SK-N-SH treated with all-trans-retinoic acid at 6 μM for 48 hours (cell line): ENCODE data around the gene INMT.

Experiments used
- ATAC-seq: fragments of 200-7000 bp; cut with Tn5 transposase; 3 replicates; pipeline ENCODE4 v1.9.1; 2020; ENCODE audit warnings: mild to moderate bottlenecking, moderate library complexity
- ARNTL ChIP-seq: fragments of 450-650 bp; formaldehyde crosslinking; IDR thresholded peaks from 2 replicates; pipeline ENCODE4 v1.5.0; 2020; ENCODE audit warnings: low read depth, mild to moderate bottlenecking, moderate library complexity, borderline replicate concordance
- BACH2 ChIP-seq: fragments of 250-450 bp; sonication (Bioruptor Pico); IDR thresholded peaks from 2 replicates; pipeline ENCODE4 v1.9.0; 2021; ENCODE audit warnings: mild to moderate bottlenecking, borderline replicate concordance
- CREB5 ChIP-seq: fragments of 250-450 bp; sonication (Bioruptor Pico); IDR thresholded peaks from 2 replicates; pipeline ENCODE4 v1.5.1; 2020; ENCODE audit warnings: low read depth, mild to moderate bottlenecking, moderate library complexity
- CSRNP3 ChIP-seq: fragments of 250-450 bp; sonication (Bioruptor Pico); IDR thresholded peaks from 2 replicates; pipeline ENCODE4 v1.5.1; 2021; ENCODE audit warnings: mild to moderate bottlenecking, moderate library complexity
- GLIS3 ChIP-seq: fragments of 250-450 bp; sonication (Bioruptor Pico); IDR thresholded peaks from 2 replicates; pipeline ENCODE4 v1.5.0; 2020; ENCODE audit warnings: mild to moderate bottlenecking, moderate library complexity
- ISL1 ChIP-seq: fragments of 250-450 bp; sonication (Bioruptor Pico); IDR thresholded peaks from 2 replicates; pipeline ENCODE4 v2.1.2; 2022; ENCODE audit warnings: mild to moderate bottlenecking, moderate library complexity
- PATZ1 ChIP-seq: fragments of 250-450 bp; sonication (Bioruptor Pico); IDR thresholded peaks from 2 replicates; pipeline ENCODE4 v1.8.0; 2020; ENCODE audit warnings: mild to moderate bottlenecking, moderate library complexity, borderline replicate concordance
- POU6F1 ChIP-seq: fragments of 250-450 bp; sonication (Bioruptor Pico); IDR thresholded peaks from 2 replicates; pipeline ENCODE4 v1.8.0; 2021; ENCODE audit warnings: low read depth, mild to moderate bottlenecking, moderate library complexity, borderline replicate concordance
- RARB ChIP-seq: fragments of 250-450 bp; sonication (Bioruptor Pico); IDR thresholded peaks from 2 replicates; pipeline ENCODE4 v1.8.0; 2021; ENCODE audit warnings: mild to moderate bottlenecking, moderate library complexity
- SNAI2 ChIP-seq: fragments of 250-450 bp; sonication (Bioruptor Pico); IDR thresholded peaks from 2 replicates; pipeline ENCODE4 v1.5.0; 2020; ENCODE audit warnings: mild to moderate bottlenecking, moderate library complexity
- TCF4 ChIP-seq: fragments of 250-450 bp; sonication (Bioruptor Pico); IDR thresholded peaks from 2 replicates; pipeline ENCODE4 v1.8.0; 2021; ENCODE audit warnings: mild to moderate bottlenecking, moderate library complexity, borderline replicate concordance
- TOX ChIP-seq: fragments of 250-450 bp; sonication (Bioruptor Pico); IDR thresholded peaks from 2 replicates; pipeline ENCODE4 v1.8.0; 2021; ENCODE audit warnings: mild to moderate bottlenecking, moderate library complexity, borderline replicate concordance
- ZC3H10 ChIP-seq: fragments of 250-450 bp; sonication (Bioruptor Pico); IDR thresholded peaks from 2 replicates; pipeline ENCODE4 v1.5.1; 2021; ENCODE audit warnings: mild to moderate bottlenecking, moderate library complexity
- ZFP3 ChIP-seq: fragments of 250-450 bp; sonication (Bioruptor Pico); IDR thresholded peaks from 2 replicates; pipeline ENCODE4 v1.5.0; 2020; ENCODE audit warnings: mild to moderate bottlenecking, moderate library complexity
- ZFP30 ChIP-seq: fragments of 450-650 bp; formaldehyde crosslinking; IDR thresholded peaks from 2 replicates; pipeline ENCODE4 v1.5.0; 2022; ENCODE audit warnings: mild to moderate bottlenecking, moderate library complexity
- ZNF565 ChIP-seq: fragments of 450-650 bp; formaldehyde crosslinking; conservative IDR thresholded peaks from 2 replicates; pipeline ENCODE4 v1.5.0; 2020; ENCODE audit warnings: low read depth, mild to moderate bottlenecking, moderate library complexity
- ZNF70 ChIP-seq: fragments of 450-650 bp; formaldehyde crosslinking; IDR thresholded peaks from 2 replicates; pipeline ENCODE4 v1.5.0; 2020; ENCODE audit warnings: mild to moderate bottlenecking, moderate library complexity

The INMT gene

GRCh38 chr7:30726296-30727006, 25.5 kb upstream of the INMT start:
- ATAC-seq = no peak

GRCh38 chr7:30727061-30727945, 24.6 kb upstream of the INMT start:
- TF ChIP-seq ZNF70 (CRISPR knock-in tag) (no peak), GLIS3 (no peak), ZFP3 (CRISPR knock-in tag) (no peak), TCF4 (no peak)
- ATAC-seq = peak; percentile 31; the same call in 2 of the 3 replicates

More at GRCh38 chr7:30726296-30727006, 25.5 kb upstream of the INMT start:
- TF ChIP-seq PATZ1 (CRISPR knock-in tag) (no peak), POU6F1 (CRISPR knock-in tag) (no peak), ZC3H10 (no peak)

GRCh38 chr7:30728591-30729100, 23.3 kb upstream of the INMT start:
- no peak for TF ChIP-seq SNAI2 (CRISPR knock-in tag)
- no peak for ATAC-seq

GRCh38 chr7:30729642-30730041, 22.3 kb upstream of the INMT start:
- no peak for ATAC-seq

GRCh38 chr7:30730097-30730496, 21.8 kb upstream of the INMT start:
- ATAC-seq = no peak
- TF ChIP-seq RARB = no peak
- TF ChIP-seq ISL1 (CRISPR knock-in tag) = no peak
- no peak for TF ChIP-seq CREB5 (CRISPR knock-in tag)
- TF ChIP-seq BACH2 (CRISPR knock-in tag) = no peak
- TF ChIP-seq CSRNP3 = no peak
- no peak for TF ChIP-seq ZNF565 (CRISPR knock-in tag)
- TF ChIP-seq TOX = no peak
- no peak for TF ChIP-seq TCF4
- TF ChIP-seq GLIS3 = no peak

More at GRCh38 chr7:30729642-30730041, 22.3 kb upstream of the INMT start:
- TF ChIP-seq POU6F1 (CRISPR knock-in tag) (no peak), CREB5 (CRISPR knock-in tag) (no peak), RARB (no peak), ZNF70 (CRISPR knock-in tag) (no peak), ZC3H10 (no peak), SNAI2 (CRISPR knock-in tag) (no peak), ARNTL (CRISPR knock-in tag) (no peak), ZFP30 (no peak)
